Keratinocyte (primary cell): ENCODE data around the gene TRIM45.

Experiments
- EZH2 ChIP-seq: IDR thresholded peaks from one replicate; pipeline ENCODE4 v1.6.1; 2012; ENCODE audit warnings: inconsistent platforms, mild to moderate bottlenecking, low read length, moderate library complexity
- TF ChIP-seq, protein P1 (sequence below), 3 experiments: IDR thresholded peaks in 1 of 3; conservative IDR thresholded peaks in 1 of 3; optimal IDR thresholded peaks in 1 of 3; 2 replicates in 2 of 3; 3 replicates in 1 of 3; pipeline versions ENCODE3 to v1.5.1; 2011; ENCODE audit warnings: low read length in 3 of 3, mild to moderate bottlenecking in 3 of 3, moderate library complexity in 2 of 3, control low read depth in 1 of 3, inconsistent platforms in 1 of 3; ENCODE audit not compliant: insufficient read depth in 2 of 3; ENCODE audit errors: extremely low read depth in 1 of 3

DNA sequence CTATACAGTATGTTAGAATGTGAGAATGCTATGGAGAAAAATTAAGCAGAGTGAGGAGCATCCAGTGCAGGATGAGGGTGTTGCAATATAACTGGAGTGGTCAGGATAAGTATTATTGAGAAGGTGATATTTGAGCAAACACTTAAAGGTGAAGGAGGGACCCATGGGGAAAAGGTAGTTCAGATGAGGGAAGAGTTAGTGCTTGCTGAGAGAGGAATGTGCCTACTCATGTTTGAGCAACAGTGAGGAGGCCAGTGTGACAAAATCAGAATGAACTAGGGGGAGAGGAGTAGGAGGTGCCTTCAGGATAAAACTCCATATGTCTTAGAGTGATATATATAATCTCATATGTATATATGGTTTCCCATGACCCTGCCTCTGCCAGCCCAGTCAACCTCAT is 6.2 kb upstream of the TRIM45 start:
- TF ChIP-seq, protein P1, sequence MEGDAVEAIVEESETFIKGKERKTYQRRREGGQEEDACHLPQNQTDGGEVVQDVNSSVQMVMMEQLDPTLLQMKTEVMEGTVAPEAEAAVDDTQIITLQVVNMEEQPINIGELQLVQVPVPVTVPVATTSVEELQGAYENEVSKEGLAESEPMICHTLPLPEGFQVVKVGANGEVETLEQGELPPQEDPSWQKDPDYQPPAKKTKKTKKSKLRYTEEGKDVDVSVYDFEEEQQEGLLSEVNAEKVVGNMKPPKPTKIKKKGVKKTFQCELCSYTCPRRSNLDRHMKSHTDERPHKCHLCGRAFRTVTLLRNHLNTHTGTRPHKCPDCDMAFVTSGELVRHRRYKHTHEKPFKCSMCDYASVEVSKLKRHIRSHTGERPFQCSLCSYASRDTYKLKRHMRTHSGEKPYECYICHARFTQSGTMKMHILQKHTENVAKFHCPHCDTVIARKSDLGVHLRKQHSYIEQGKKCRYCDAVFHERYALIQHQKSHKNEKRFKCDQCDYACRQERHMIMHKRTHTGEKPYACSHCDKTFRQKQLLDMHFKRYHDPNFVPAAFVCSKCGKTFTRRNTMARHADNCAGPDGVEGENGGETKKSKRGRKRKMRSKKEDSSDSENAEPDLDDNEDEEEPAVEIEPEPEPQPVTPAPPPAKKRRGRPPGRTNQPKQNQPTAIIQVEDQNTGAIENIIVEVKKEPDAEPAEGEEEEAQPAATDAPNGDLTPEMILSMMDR (optimal IDR thresholded peaks at IDR 0.05 in 1 of 3, IDR thresholded peaks at IDR 0.05 in 1 of 3, conservative IDR thresholded peaks at IDR 0.05 in 1 of 3; ENCODE audit: extremely low read depth in 1 of 3, insufficient read depth in 2 of 3, low read length in 3 of 3) = no peak
- no peak for TF ChIP-seq EZH2
